Lower lobe of right lung (tissue), 2 donors: ENCODE data around the gene VEPH1. TPM values are rescaled to one million over a fixed set of nuclear protein-coding genes. Genes with fewer than 3 reads are reported as not detected.

Source experiments
- ATAC-seq, 2 donors: fragments of 200-7000 bp; cut with Tn5 transposase; one replicate each; pipeline ENCODE4 v1.9.1; 2020 to 2022; ENCODE audit warnings: mild to moderate bottlenecking in 2 of 2, moderate library complexity in 2 of 2
- DNase-seq: peaks from one replicate; pipeline ENCODE4 v3.0.0-alpha.2; 2020
- H3K27ac ChIP-seq: fragments of 200-600 bp; one replicate; pipeline ENCODE4 v1.8.0; 2022
- H3K27me3 ChIP-seq: fragments of 200-600 bp; one replicate; pipeline ENCODE4 v1.8.0; 2022; ENCODE audit warnings: low read depth
- H3K36me3 ChIP-seq: fragments of 200-600 bp; one replicate; pipeline ENCODE4 v1.8.0; 2022; ENCODE audit warnings: mild to moderate bottlenecking
- H3K4me1 ChIP-seq: fragments of 200-600 bp; one replicate; pipeline ENCODE4 v1.8.0; 2022
- H3K4me3 ChIP-seq: fragments of 200-600 bp; one replicate; pipeline ENCODE4 v1.8.0; 2022; ENCODE audit warnings: mild to moderate bottlenecking
- H3K9me3 ChIP-seq: fragments of 200-600 bp; one replicate; pipeline ENCODE4 v1.8.0; 2022
- intact Hi-C: fragments of 100-400 bp; cut with DNase I; formaldehyde crosslinking; loops from one replicate; pipeline ENCODE4 v1.11.0; 2022
- total RNA-seq: library from RNA; stranded (reverse); fragmentation: NEBNext Ultra II Directional; extraction: Animal tissue kit (Norgen Biotek cat#: 25700); gene quantifications from one replicate; pipeline ENCODE4 v1.2.1, GENCODE V29; 2021
- TF ChIP-seq, protein P1 (sequence below): fragments of 200-600 bp; IDR thresholded peaks from one replicate; pipeline ENCODE4 v1.8.0; 2022; ENCODE audit warnings: antibody characterized with exemption, mild to moderate bottlenecking
- donor health status: DM: no; HTN: yes; CAD: no; lungs with severe emphysema.

VEPH1 gene
- total RNA-seq, 1 donor from 2014 or later: 116 TPM

DNA sequence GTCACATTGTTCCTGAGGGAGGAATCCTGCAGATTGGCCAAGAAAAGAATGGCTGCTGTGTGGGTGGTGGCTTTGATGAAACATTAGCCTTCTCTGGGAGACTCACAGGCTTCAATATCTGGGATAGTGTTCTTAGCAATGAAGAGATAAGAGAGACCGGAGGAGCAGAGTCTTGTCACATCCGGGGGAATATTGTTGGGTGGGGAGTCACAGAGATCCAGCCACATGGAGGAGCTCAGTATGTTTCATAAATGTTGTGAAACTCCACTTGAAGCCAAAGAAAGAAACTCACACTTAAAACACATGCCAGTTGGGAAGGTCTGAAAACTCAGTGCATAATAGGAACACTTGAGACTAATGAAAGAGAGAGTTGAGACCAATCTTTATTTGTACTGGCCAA, 60.5 kb downstream of the VEPH1 start:
- intact Hi-C loops: no loop called here
- Histone ChIP-seq H3K4me3 (no peak overlapping the region), H3K27ac (no peak overlapping the region), H3K9me3 (no peaks in the 10 kb centered on the region), H3K27me3 (no peaks in the 10 kb centered on the region), H3K36me3 (no peaks in the 10 kb centered on the region), H3K4me1 (peaks cover 29% of the 10 kb centered on the region)
- peak; percentile 60 to 74 for ATAC-seq
- TF ChIP-seq, protein P1, sequence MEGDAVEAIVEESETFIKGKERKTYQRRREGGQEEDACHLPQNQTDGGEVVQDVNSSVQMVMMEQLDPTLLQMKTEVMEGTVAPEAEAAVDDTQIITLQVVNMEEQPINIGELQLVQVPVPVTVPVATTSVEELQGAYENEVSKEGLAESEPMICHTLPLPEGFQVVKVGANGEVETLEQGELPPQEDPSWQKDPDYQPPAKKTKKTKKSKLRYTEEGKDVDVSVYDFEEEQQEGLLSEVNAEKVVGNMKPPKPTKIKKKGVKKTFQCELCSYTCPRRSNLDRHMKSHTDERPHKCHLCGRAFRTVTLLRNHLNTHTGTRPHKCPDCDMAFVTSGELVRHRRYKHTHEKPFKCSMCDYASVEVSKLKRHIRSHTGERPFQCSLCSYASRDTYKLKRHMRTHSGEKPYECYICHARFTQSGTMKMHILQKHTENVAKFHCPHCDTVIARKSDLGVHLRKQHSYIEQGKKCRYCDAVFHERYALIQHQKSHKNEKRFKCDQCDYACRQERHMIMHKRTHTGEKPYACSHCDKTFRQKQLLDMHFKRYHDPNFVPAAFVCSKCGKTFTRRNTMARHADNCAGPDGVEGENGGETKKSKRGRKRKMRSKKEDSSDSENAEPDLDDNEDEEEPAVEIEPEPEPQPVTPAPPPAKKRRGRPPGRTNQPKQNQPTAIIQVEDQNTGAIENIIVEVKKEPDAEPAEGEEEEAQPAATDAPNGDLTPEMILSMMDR: no peak
- DNase-seq: no peak

DNA sequence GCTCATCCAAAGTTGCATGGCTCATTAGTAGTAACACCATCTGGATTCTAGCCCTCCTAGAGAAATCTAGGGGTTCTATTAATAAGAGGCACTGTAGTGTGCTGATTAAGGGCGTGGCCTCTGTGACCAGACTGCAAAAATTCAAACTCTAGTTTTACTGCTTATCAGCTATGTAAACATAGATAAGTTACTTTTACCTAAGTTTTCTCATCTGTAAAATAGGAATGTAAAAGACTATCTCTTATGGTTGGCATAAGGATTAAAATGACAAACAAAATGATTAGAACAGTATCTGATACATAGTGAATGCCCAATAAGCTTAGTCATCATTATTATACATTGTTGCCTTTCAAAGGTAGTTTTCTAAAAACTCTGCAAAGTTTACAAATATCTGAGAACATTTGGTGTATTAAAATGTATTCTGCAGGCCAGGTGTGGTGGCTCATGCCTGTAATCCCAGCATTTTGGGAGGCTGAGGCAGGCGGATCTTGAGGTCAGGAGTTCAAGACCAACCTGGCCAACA, 62.1 kb downstream of the VEPH1 start:
- peaks cover 37% of the 10 kb centered on the region for H3K4me1 ChIP-seq
- TF ChIP-seq, protein P1: no peak
- intact Hi-C loops: no loop called here

DNA sequence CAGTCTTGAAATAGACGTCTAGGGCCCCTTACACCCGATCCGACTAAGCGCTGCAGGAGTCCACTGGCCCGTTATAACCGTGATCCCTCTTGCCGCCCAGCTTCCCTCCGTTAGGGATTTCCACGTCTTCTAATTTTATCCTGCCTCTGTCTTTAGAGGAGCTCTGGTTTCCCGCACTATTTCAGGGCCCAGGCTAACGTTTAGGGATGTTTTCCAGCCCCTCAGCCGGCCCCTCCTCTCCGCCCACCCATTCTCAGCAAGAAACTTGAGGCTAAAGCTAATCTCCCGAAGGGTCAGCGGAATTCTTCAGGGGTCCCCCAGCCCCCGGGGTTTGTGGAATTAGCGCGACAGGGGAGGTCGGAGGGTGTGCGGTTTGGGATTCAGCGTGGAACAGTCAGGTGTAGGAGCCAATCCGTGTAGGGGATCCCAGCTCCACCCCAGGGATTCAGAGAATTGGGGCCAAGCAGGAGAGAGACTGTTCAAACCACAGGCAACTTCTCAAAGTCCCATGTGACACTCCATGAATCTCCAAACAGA, 65.0 kb downstream of the VEPH1 start:
- ATAC-seq (no peak), DNase-seq (no peak)
- Histone ChIP-seq H3K27me3 (no peaks in the 10 kb centered on the region), H3K4me1 (peaks cover 33% of the 10 kb centered on the region), H3K36me3 (no peaks in the 10 kb centered on the region), H3K4me3 (peak overlapping the region; percentile 57), H3K27ac (no peak overlapping the region), H3K9me3 (no peaks in the 10 kb centered on the region)
- TF ChIP-seq, protein P1: no peak
- intact Hi-C loops: no loop called here

More for the DNA sequence above, 62.1 kb downstream of the VEPH1 start:
- H3K27ac ChIP-seq: no peak overlapping the region
- no peak for DNase-seq
- ATAC-seq: no peak
- H3K4me3 ChIP-seq: no peak overlapping the region
- H3K27me3 ChIP-seq: no peaks in the 10 kb centered on the region
- no peaks in the 10 kb centered on the region for H3K36me3 ChIP-seq
- no peaks in the 10 kb centered on the region for H3K9me3 ChIP-seq

DNA sequence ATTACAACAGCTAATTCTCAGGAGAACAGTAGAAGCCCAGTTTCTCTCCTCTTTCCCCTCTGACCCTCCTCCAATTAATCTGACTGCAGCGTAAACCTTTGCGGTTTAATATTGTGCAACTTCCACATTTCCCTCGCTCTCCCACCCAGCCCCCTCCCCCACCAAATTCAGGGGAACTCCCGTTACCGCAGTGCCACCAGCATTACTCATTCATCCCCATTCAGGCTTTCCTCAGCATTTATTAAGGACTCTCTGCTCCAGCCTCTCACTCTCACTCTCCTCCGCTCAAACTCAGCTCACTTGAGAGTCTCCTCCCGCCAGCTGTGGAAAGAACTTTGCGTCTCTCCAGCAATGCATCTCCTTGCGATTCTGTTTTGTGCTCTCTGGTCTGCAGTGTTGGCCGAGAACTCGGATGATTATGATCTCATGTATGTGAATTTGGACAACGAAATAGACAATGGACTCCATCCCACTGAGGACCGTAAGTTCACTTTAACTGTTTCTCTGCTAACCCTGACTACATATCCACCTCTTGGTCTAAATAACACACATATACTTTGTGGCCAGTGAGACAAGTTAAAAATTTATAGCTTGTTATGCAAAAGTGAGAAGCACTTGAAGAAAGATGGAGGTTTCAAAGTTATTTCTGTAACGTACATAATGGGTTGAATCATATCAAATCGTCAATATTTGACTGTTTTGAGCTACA, 66.5 kb downstream of the VEPH1 start, which contains the start of gene PTX3:
TSS of gene PTX3 (plus strand) at position 268 of the 709 bp plus-strand sequence. CDS start at position 352, 84 bp downstream.
- Histone ChIP-seq H3K36me3 (no peaks in the 10 kb centered on the region), H3K4me3 (peak within 1 kb of the TSS; percentile 57), H3K9me3 (no peaks in the 10 kb centered on the region), H3K27ac (no peak within 1 kb of the TSS), H3K27me3 (no peaks in the 10 kb centered on the region), H3K4me1 (peaks cover 28% of the 10 kb centered on the region)
- no peak for DNase-seq
- ATAC-seq: peak; percentile 82 to 87
- intact Hi-C loops: no loop called here
- TF ChIP-seq, protein P1: no peak

DNA sequence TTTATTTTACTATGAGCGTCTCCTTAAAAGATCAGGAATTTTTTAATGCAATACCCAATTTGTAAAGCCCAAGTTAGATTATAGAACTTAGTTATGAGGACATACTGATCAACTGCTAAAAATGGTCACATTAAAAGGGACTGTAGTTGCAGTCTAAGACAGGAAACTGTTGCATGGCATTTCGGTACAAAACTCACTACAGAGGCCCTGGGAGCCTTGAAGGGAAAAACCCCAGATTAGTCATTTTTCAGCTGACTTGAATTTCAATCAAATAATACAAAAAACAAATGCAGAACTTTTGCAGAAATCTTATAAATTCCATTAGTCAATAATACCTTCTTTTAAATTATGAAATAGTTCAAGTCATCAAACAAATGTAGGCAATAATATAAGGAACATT, 73.5 kb downstream of the VEPH1 start:
- DNase-seq (no peak), ATAC-seq (no peak)
- intact Hi-C loops: no loop called here
- no peaks in the 10 kb centered on the region for H3K9me3 ChIP-seq
- H3K4me1 ChIP-seq: no peaks in the 10 kb centered on the region
- no peaks in the 10 kb centered on the region for H3K36me3 ChIP-seq
- TF ChIP-seq, protein P1: no peak
- no peak overlapping the region for H3K27ac ChIP-seq
- H3K27me3 ChIP-seq: no peaks in the 10 kb centered on the region
- no peak overlapping the region for H3K4me3 ChIP-seq
